KMS-11 (cell line): ENCODE measurements around the gene IL17RA.

Source experiments
- H2AFZ ChIP-seq: fragments of 200-600 bp; sonication (generic); 2 replicates; pipeline ENCODE4 v1.6.1; 2016; ENCODE audit warnings: antibody characterized with exemption, mixed run types, low read depth
- H3K27ac ChIP-seq: fragments of 200-600 bp; sonication (generic); 2 replicates; pipeline ENCODE4 v1.6.1; 2016; ENCODE audit warnings: mild to moderate bottlenecking, mixed run types
- H3K27me3 ChIP-seq: fragments of 200-600 bp; sonication (generic); 2 replicates; pipeline ENCODE4 v1.6.1; 2017; ENCODE audit warnings: mild to moderate bottlenecking, low read depth, mixed run types, moderate library complexity; ENCODE audit not compliant: insufficient read depth
- H3K36me3 ChIP-seq: fragments of 200-600 bp; sonication (generic); 2 replicates; pipeline ENCODE4 v1.6.1; 2017; ENCODE audit warnings: mild to moderate bottlenecking, mixed run types; ENCODE audit not compliant: insufficient read depth
- H3K4me1 ChIP-seq: fragments of 200-600 bp; sonication (generic); 2 replicates; pipeline ENCODE4 v1.6.1; 2016; ENCODE audit warnings: mild to moderate bottlenecking, low read depth, mixed run types; ENCODE audit not compliant: poor library complexity, severe bottlenecking
- H3K4me2 ChIP-seq: fragments of 200-600 bp; sonication (generic); 2 replicates; pipeline ENCODE4 v1.7.0; 2016; ENCODE audit warnings: mild to moderate bottlenecking, mixed run types
- H3K4me3 ChIP-seq: fragments of 200-600 bp; sonication (generic); IDR thresholded peaks from 2 replicates; pipeline ENCODE4 v1.6.1; 2017; ENCODE audit warnings: low read depth, low read length, mixed read lengths; ENCODE audit not compliant: insufficient read depth
- H3K79me2 ChIP-seq: fragments of 200-600 bp; sonication (generic); 2 replicates; pipeline ENCODE4 v1.6.1; 2016; ENCODE audit warnings: low read depth, mixed run types; ENCODE audit not compliant: insufficient read depth
- H3K9ac ChIP-seq: fragments of 200-600 bp; sonication (generic); 2 replicates; pipeline ENCODE4 v1.6.1; 2016; ENCODE audit warnings: mild to moderate bottlenecking, mixed run types
- H4K20me1 ChIP-seq: fragments of 200-600 bp; sonication (generic); 2 replicates; pipeline ENCODE4 v1.6.1; 2016; ENCODE audit warnings: mild to moderate bottlenecking, mixed run types; ENCODE audit not compliant: insufficient read depth
- TF ChIP-seq, protein P1 (sequence below): fragments of 200-600 bp; sonication (generic); conservative IDR thresholded peaks from 2 replicates; pipeline ENCODE4 v1.6.1; 2017; ENCODE audit warnings: low read depth, mild to moderate bottlenecking, antibody characterized with exemption, low read length, moderate library complexity, mixed read lengths

The IL17RA gene

DNA sequence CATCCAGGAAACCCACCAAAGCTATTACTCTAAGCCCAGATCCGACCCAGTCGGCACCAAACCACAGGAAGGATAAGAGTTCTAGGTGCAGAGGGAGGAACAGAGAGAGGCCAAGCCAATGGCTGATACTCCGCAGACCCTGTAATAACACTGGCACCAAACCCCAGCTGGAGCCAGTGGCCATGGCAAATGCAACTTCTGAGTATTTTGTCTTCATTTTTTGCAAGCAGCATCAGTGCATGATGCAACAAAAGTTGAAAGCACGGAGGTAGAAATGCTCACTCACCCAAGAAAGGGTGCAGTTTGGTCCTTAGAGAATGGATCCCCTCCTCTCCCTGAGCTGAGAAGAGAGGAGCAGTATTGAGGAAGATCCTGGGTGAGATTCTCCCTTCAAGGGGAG, 33.5 kb downstream of the IL17RA start:
- Histone ChIP-seq H3K79me2 (no peaks in the 10 kb centered on the region), H3K27me3 (no peaks in the 10 kb centered on the region), H3K4me2 (no peak overlapping the region), H3K36me3 (no peaks in the 10 kb centered on the region), H3K9ac (no peak overlapping the region), H2AFZ (no peak overlapping the region), H3K4me1 (peaks cover 10% of the 10 kb centered on the region), H4K20me1 (no peaks in the 10 kb centered on the region), H3K27ac (no peak overlapping the region), H3K4me3 (no peak overlapping the region)
- TF ChIP-seq, protein P1, sequence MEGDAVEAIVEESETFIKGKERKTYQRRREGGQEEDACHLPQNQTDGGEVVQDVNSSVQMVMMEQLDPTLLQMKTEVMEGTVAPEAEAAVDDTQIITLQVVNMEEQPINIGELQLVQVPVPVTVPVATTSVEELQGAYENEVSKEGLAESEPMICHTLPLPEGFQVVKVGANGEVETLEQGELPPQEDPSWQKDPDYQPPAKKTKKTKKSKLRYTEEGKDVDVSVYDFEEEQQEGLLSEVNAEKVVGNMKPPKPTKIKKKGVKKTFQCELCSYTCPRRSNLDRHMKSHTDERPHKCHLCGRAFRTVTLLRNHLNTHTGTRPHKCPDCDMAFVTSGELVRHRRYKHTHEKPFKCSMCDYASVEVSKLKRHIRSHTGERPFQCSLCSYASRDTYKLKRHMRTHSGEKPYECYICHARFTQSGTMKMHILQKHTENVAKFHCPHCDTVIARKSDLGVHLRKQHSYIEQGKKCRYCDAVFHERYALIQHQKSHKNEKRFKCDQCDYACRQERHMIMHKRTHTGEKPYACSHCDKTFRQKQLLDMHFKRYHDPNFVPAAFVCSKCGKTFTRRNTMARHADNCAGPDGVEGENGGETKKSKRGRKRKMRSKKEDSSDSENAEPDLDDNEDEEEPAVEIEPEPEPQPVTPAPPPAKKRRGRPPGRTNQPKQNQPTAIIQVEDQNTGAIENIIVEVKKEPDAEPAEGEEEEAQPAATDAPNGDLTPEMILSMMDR, result no peak

GRCh38 chr22:17119481-17120202, 34.8 kb downstream of the IL17RA start:
- Histone ChIP-seq H2AFZ (no peak overlapping the region), H4K20me1 (no peaks in the 10 kb centered on the region), H3K9ac (no peak overlapping the region), H3K4me2 (no peak overlapping the region), H3K4me1 (peaks cover 10% of the 10 kb centered on the region), H3K27ac (no peak overlapping the region), H3K4me3 (no peak overlapping the region), H3K27me3 (no peaks in the 10 kb centered on the region), H3K79me2 (no peaks in the 10 kb centered on the region), H3K36me3 (no peaks in the 10 kb centered on the region)
- TF ChIP-seq, protein P1, result no peak

GRCh38 chr22:17120281-17120680, 35.5 kb downstream of the IL17RA start:
- no peaks in the 10 kb centered on the region for H3K36me3 ChIP-seq
- H3K9ac ChIP-seq, result no peak overlapping the region
- H3K27ac ChIP-seq, result no peak overlapping the region
- H3K4me2 ChIP-seq, result no peak overlapping the region
- H3K79me2 ChIP-seq, result no peaks in the 10 kb centered on the region
- no peaks in the 10 kb centered on the region for H4K20me1 ChIP-seq
- no peaks in the 10 kb centered on the region for H3K27me3 ChIP-seq
- H3K4me3 ChIP-seq, result no peak overlapping the region
- H3K4me1 ChIP-seq, result peaks cover 10% of the 10 kb centered on the region
- H2AFZ ChIP-seq, result no peak overlapping the region
- TF ChIP-seq, protein P1, result no peak

DNA sequence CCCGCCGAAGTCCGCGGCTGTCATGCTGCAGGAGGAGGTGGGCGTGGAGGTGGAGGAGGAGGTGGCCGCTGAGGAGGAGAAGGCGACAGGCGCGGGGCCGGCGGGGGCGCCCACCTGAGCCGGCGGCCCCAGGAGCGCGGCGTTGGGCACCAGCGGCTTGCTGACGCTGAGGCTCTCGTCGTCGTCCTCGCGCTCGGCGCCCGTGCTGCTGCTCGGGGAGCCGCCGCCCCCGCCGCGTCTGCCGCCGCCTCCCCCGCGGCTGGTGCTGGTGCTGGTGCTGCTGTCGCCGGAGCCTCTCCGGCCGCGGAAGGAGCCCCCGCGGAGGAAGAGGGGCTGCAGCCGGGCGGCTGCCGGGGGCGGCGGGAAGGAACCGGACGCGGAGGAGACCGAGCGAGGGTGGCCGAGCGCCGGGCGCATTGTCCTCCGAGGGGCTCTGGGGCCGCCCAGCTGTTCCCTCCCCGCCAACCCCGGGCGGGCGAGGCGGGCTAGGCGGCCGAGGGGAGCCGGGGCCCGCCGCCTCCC, 36.0 kb downstream of the IL17RA start:
- no peaks in the 10 kb centered on the region for H3K27me3 ChIP-seq
- H3K4me3 ChIP-seq, result no peak overlapping the region
- no peak overlapping the region for H3K4me2 ChIP-seq
- no peaks in the 10 kb centered on the region for H3K79me2 ChIP-seq
- H3K9ac ChIP-seq, result no peak overlapping the region
- no peaks in the 10 kb centered on the region for H4K20me1 ChIP-seq
- no peak overlapping the region for H3K27ac ChIP-seq
- no peaks in the 10 kb centered on the region for H3K36me3 ChIP-seq
- TF ChIP-seq, protein P1, result no peak
- H3K4me1 ChIP-seq, result peaks cover 10% of the 10 kb centered on the region
- H2AFZ ChIP-seq, result no peak overlapping the region
